ENCODE data around the gene IL17C.
A peak's percentile ranks its signal among the peaks of the same experiment; 100 is the strongest.

- no peak for TF ChIP-seq POLR2AphosphoS5 (IDR thresholded peaks at IDR 0.05)
- TF ChIP-seq CTCF (IDR thresholded peaks at IDR 0.05) = peak in 5 of 6 experiments; percentile 13 to 47 (median 40)
- TF ChIP-seq POLR2A (IDR thresholded peaks at IDR 0.05) = no peak
- TF ChIP-seq EP300 (IDR thresholded peaks at IDR 0.05) = no peak
Measured at GRCh38 chr16:88681084-88681680, 42.8 kb downstream of the IL17C start.

Data from upper lobe of left lung (tissue), 4 donors.